HepG2 (cell line): ENCODE data around the gene FXR2. TPM values are rescaled to one million over a fixed set of nuclear protein-coding genes. Genes with fewer than 3 reads are reported as not detected.

Source experiments
- ADNP ChIP-seq: sonication (generic); formaldehyde crosslinking; IDR thresholded peaks from 2 replicates; pipeline ENCODE4 v1.4.0; 2020; ENCODE audit warnings: missing genetic modification reagents
- CHCHD3 ChIP-seq: sonication (generic); formaldehyde crosslinking; IDR thresholded peaks from 2 replicates; pipeline ENCODE4 v1.8.0; 2022; ENCODE audit warnings: mild to moderate bottlenecking, missing genetic modification reagents, moderate library complexity
- FOXO1 ChIP-seq: sonication (generic); formaldehyde crosslinking; IDR thresholded peaks from 2 replicates; pipeline ENCODE4 v1.4.0; 2020; ENCODE audit warnings: missing genetic modification reagents
- HOXA3 ChIP-seq: sonication (generic); formaldehyde crosslinking; IDR thresholded peaks from 2 replicates; pipeline ENCODE4 v1.5.0; 2020; ENCODE audit warnings: missing genetic modification reagents
- JARID2 ChIP-seq: sonication (generic); formaldehyde crosslinking; IDR thresholded peaks from 2 replicates; pipeline ENCODE4 v1.8.1; 2023; ENCODE audit warnings: missing genetic modification reagents, inconsistent platforms; ENCODE audit not compliant: insufficient replicate concordance
- KLF16 ChIP-seq, 2 experiments: sonication (generic) in 1 of 2; formaldehyde crosslinking in 1 of 2; IDR thresholded peaks; 2 replicates each; pipeline versions ENCODE4 v1.6.1 to v1.8.0; 2016 to 2023; ENCODE audit warnings: missing genetic modification reagents in 2 of 2, missing compliant biosample characterization in 1 of 2
- NCOA1 ChIP-seq: sonication (generic); formaldehyde crosslinking; IDR thresholded peaks from 2 replicates; pipeline ENCODE4 v1.9.0; 2021; ENCODE audit warnings: missing genetic modification reagents
- NR2C2 ChIP-seq: sonication (generic); formaldehyde crosslinking; IDR thresholded peaks from 2 replicates; pipeline ENCODE4 v1.4.0; 2020; ENCODE audit warnings: missing genetic modification reagents, mild to moderate bottlenecking, moderate library complexity, borderline replicate concordance
- RFX1 ChIP-seq: fragments of 450-650 bp; IDR thresholded peaks from 2 replicates; pipeline ENCODE4 v1.6.1; 2017
- RNF219 ChIP-seq: sonication (generic); formaldehyde crosslinking; IDR thresholded peaks from 2 replicates; pipeline ENCODE4 v1.5.0; 2020; ENCODE audit warnings: mild to moderate bottlenecking, missing genetic modification reagents
- SRSF4 ChIP-seq: fragments of 200-400 bp; formaldehyde crosslinking; IDR thresholded peaks from one replicate; pipeline ENCODE4 v1.6.1; 2018; ENCODE audit warnings: mild to moderate bottlenecking, low read depth, low read length, moderate library complexity; ENCODE audit not compliant: poor library complexity, severe bottlenecking
- THRA ChIP-seq: sonication (generic); formaldehyde crosslinking; IDR thresholded peaks from 2 replicates; pipeline ENCODE4 v1.4.0; 2020; ENCODE audit warnings: missing genetic modification reagents, borderline replicate concordance
- ZNF12 ChIP-seq: sonication (generic); formaldehyde crosslinking; IDR thresholded peaks from 2 replicates; pipeline ENCODE4 v1.5.0; 2020; ENCODE audit warnings: missing genetic modification reagents
- ZNF160 ChIP-seq: sonication (generic); formaldehyde crosslinking; IDR thresholded peaks from 2 replicates; pipeline ENCODE4 v1.8.0; 2022; ENCODE audit warnings: mild to moderate bottlenecking, inconsistent platforms, missing genetic modification reagents
- ZNF44 ChIP-seq: sonication (generic); formaldehyde crosslinking; IDR thresholded peaks from 2 replicates; pipeline ENCODE4 v1.5.1; 2020; ENCODE audit warnings: mild to moderate bottlenecking, missing genetic modification reagents
- ZNF569 ChIP-seq: sonication (generic); formaldehyde crosslinking; IDR thresholded peaks from 2 replicates; pipeline ENCODE4 v1.5.0; 2020; ENCODE audit warnings: mild to moderate bottlenecking, missing genetic modification reagents, moderate library complexity, borderline replicate concordance
- polyA plus RNA-seq, 8 experiments: library from polyadenylated mRNA; depleted of rRNA in 3 of 8; stranded (reverse) in 7 of 8; unstranded in 1 of 8; fragments of >200 nt; fragmentation: Illumina TruSeq in 4 of 8; extraction: Trizol in 4 of 8; gene quantifications; 2 replicates each; pipeline versions ENCODE4 v1.2.1 to v1.2.3, GENCODE V29; 2011 to 2016; ENCODE audit warnings: low read depth in 4 of 8, missing spikeins in 1 of 8, mixed read lengths in 1 of 8; ENCODE audit not compliant: insufficient read depth in 1 of 8
- total RNA-seq, 5 experiments: library from RNA; depleted of rRNA; stranded (reverse); fragments of >200 nt; fragmentation: Illumina TruSeq; extraction: Trizol; gene quantifications; 2 replicates each; pipeline ENCODE4 v1.2.3, GENCODE V29; 2016; ENCODE audit warnings: low read depth in 1 of 5
- TF ChIP-seq, protein P1 (sequence below): sonication (generic); formaldehyde crosslinking; IDR thresholded peaks from 2 replicates; pipeline ENCODE4 v1.4.0; 2020; ENCODE audit warnings: missing genetic modification reagents
- TF ChIP-seq, protein P2 (sequence below): sonication (generic); formaldehyde crosslinking; IDR thresholded peaks from 2 replicates; pipeline ENCODE4 v1.4.0; 2020; ENCODE audit warnings: missing genetic modification reagents
- TF ChIP-seq, protein P3 (sequence below): IDR thresholded peaks from 2 replicates; pipeline ENCODE4 v1.6.1; 2016; ENCODE audit warnings: missing biosample characterization, missing genetic modification reagents, low read depth

FXR2 gene
- total and polyA plus RNA-seq, 2 of the 13 experiments (the other 11 are each of a cell fraction or from before 2014, with no cell fraction given): 20.9 to 24.4 TPM

GRCh38 chr17:7579001-7579833, 35.5 kb downstream of the FXR2 start, which contains the start of gene CD68 (continued):
- TF ChIP-seq, protein P1, sequence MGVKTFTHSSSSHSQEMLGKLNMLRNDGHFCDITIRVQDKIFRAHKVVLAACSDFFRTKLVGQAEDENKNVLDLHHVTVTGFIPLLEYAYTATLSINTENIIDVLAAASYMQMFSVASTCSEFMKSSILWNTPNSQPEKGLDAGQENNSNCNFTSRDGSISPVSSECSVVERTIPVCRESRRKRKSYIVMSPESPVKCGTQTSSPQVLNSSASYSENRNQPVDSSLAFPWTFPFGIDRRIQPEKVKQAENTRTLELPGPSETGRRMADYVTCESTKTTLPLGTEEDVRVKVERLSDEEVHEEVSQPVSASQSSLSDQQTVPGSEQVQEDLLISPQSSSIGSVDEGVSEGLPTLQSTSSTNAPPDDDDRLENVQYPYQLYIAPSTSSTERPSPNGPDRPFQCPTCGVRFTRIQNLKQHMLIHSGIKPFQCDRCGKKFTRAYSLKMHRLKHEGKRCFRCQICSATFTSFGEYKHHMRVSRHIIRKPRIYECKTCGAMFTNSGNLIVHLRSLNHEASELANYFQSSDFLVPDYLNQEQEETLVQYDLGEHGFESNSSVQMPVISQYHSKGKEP (CRISPR knock-in tag): no peak
- TF ChIP-seq CHCHD3 (CRISPR knock-in tag) (no peak), ZNF44 (peak; percentile 64), ZNF160 (CRISPR knock-in tag) (peak; percentile 83; the same call in 1 of the 2 replicates), FOXO1 (CRISPR knock-in tag) (no peak; the same call in 1 of the 2 replicates), NR2C2 (peak; percentile 68; the same call in 1 of the 2 replicates), RFX1 (peak; percentile 95), THRA (CRISPR knock-in tag) (no peak), KLF16 (CRISPR knock-in tag; IDR thresholded peaks at IDR 0.05) (peak in 1 of 2 experiments; percentile 28; a peak in 1 of 4 replicates), SRSF4 (no peak), JARID2 (no peak), ZNF12 (CRISPR knock-in tag) (no peak), NCOA1 (CRISPR knock-in tag) (no peak), ADNP (no peak), RNF219 (CRISPR knock-in tag) (no peak), ZNF569 (CRISPR knock-in tag) (no peak), HOXA3 (CRISPR knock-in tag) (peak; percentile 72)
- TF ChIP-seq, protein P2, sequence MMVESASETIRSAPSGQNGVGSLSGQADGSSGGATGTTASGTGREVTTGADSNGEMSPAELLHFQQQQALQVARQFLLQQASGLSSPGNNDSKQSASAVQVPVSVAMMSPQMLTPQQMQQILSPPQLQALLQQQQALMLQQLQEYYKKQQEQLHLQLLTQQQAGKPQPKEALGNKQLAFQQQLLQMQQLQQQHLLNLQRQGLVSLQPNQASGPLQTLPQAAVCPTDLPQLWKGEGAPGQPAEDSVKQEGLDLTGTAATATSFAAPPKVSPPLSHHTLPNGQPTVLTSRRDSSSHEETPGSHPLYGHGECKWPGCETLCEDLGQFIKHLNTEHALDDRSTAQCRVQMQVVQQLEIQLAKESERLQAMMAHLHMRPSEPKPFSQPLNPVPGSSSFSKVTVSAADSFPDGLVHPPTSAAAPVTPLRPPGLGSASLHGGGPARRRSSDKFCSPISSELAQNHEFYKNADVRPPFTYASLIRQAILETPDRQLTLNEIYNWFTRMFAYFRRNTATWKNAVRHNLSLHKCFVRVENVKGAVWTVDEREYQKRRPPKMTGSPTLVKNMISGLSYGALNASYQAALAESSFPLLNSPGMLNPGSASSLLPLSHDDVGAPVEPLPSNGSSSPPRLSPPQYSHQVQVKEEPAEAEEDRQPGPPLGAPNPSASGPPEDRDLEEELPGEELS (CRISPR knock-in tag): peak; percentile 70
- TF ChIP-seq, protein P3, sequence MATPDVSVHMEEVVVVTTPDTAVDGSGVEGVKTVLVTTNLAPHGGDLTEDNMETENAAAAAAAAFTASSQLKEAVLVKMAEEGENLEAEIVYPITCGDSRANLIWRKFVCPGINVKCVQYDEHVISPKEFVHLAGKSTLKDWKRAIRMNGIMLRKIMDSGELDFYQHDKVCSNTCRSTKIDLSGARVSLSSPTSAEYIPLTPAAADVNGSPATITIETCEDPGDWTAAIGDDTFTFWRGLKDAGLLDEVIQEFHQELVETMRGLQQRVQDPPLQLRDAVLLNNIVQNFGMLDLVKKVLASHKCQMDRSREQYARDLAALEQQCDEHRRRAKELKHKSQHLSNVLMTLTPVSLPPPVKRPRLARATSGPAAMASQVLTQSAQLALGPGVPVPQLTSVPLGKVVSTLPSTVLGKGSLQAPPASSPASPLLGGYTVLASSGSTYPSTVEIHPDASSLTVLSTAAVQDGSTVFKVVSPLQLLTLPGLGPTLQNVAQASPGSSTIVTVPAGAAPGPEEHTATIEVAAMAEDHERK (CRISPR knock-in tag): no peak
